ENCODE data around the gene CPXM2. TPM values are rescaled to one million over a fixed set of nuclear protein-coding genes. Genes with fewer than 3 reads are reported as not detected.

CPXM2 gene
- total and polyA plus RNA-seq, 4 donors: 0.05 to 0.92 (median 0.44) TPM

DNA sequence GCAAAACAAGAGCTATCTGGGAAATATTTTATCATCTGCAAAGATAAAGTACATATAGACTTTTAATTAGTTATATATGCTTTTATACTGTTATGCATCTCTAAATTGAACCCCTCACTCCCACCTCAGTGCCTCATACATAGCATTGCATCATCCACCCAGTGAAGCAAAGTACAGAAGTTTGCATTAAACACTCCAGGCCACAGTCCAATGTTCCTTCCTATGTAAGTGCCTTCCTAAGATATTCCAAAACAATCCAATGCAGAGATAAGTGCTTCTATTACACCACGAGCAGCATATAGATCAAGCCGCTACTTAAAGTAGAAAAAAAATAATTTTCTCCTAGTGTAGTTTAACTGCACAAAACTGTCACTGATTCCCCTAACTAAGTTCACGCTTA, 3.4 kb downstream of the CPXM2 start:
- no peak for DNase-seq (ENCODE audit: low spot score)
- no peak overlapping the region for H3K9ac ChIP-seq (ENCODE audit: low read depth in 1 of 2, low read length in 2 of 2)
- H3K4me1 ChIP-seq (ENCODE audit: control insufficient read depth in 4 of 4, insufficient read depth in 4 of 4, low read length in 3 of 4): no peaks in the 10 kb centered on the region
- whole genome bisulfite sequencing: 73% methylated on average over 3 of the region's 3 CpGs
- H3K27ac ChIP-seq (ENCODE audit: low read depth in 1 of 2, low read length in 2 of 2): no peak overlapping the region
- H3K36me3 ChIP-seq (ENCODE audit: control insufficient read depth in 4 of 4, insufficient read depth in 3 of 4, low read depth in 1 of 4, low read length in 3 of 4): no peaks in the 10 kb centered on the region
- no peak overlapping the region for H3K4me3 ChIP-seq (ENCODE audit: low read depth in 1 of 3, low read length in 3 of 3)
- TF ChIP-seq EGR1 (IDR thresholded peaks at IDR 0.05; ENCODE audit: low read depth in 2 of 2): no peak
- TF ChIP-seq NR2F2 (IDR thresholded peaks at IDR 0.05): no peak
- no peak for TF ChIP-seq CTCF (IDR thresholded peaks at IDR 0.05; ENCODE audit: low read depth, low read length, missing input control)
- no peak for TF ChIP-seq REST (IDR thresholded peaks at IDR 0.05)
- TF ChIP-seq HNF4G (IDR thresholded peaks at IDR 0.05): no peak
- TF ChIP-seq, protein P1, sequence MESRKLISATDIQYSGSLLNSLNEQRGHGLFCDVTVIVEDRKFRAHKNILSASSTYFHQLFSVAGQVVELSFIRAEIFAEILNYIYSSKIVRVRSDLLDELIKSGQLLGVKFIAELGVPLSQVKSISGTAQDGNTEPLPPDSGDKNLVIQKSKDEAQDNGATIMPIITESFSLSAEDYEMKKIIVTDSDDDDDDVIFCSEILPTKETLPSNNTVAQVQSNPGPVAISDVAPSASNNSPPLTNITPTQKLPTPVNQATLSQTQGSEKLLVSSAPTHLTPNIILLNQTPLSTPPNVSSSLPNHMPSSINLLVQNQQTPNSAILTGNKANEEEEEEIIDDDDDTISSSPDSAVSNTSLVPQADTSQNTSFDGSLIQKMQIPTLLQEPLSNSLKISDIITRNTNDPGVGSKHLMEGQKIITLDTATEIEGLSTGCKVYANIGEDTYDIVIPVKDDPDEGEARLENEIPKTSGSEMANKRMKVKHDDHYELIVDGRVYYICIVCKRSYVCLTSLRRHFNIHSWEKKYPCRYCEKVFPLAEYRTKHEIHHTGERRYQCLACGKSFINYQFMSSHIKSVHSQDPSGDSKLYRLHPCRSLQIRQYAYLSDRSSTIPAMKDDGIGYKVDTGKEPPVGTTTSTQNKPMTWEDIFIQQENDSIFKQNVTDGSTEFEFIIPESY (IDR thresholded peaks at IDR 0.05): no peak
- TF ChIP-seq JUND (IDR thresholded peaks at IDR 0.05): no peak
- no peak for TF ChIP-seq TAF1 (conservative IDR thresholded peaks at IDR 0.05)
- TF ChIP-seq RAD21 (IDR thresholded peaks at IDR 0.05): no peak
- TF ChIP-seq HNF4A (conservative IDR thresholded peaks at IDR 0.05): no peak
- TF ChIP-seq FOXA1 (IDR thresholded peaks at IDR 0.05): no peak
- TF ChIP-seq RXRA (IDR thresholded peaks at IDR 0.05): no peak
- H3K9me3 ChIP-seq (ENCODE audit: control insufficient read depth in 4 of 4, low read length in 3 of 4): no peaks in the 10 kb centered on the region
- H3K27me3 ChIP-seq (ENCODE audit: control insufficient read depth in 4 of 4, insufficient read depth in 4 of 4, low read length in 3 of 4): peaks cover 0 to 7% (median 2%) of the 10 kb centered on the region in 4 donors

- Histone ChIP-seq H3K36me3 (ENCODE audit: control insufficient read depth in 4 of 4, insufficient read depth in 3 of 4, low read depth in 1 of 4, low read length in 3 of 4) (no peaks in the 10 kb centered on the region), H3K27me3 (ENCODE audit: control insufficient read depth in 4 of 4, insufficient read depth in 4 of 4, low read length in 3 of 4) (peaks cover 0 to 5% (median under 1%) of the 10 kb centered on the region in 4 donors), H3K4me3 (ENCODE audit: low read depth in 1 of 3, low read length in 3 of 3) (no peak overlapping the region), H3K9ac (ENCODE audit: low read depth in 1 of 2, low read length in 2 of 2) (no peak overlapping the region), H3K27ac (ENCODE audit: low read depth in 1 of 2, low read length in 2 of 2) (no peak overlapping the region), H3K4me1 (ENCODE audit: control insufficient read depth in 4 of 4, insufficient read depth in 4 of 4, low read length in 3 of 4) (no peaks in the 10 kb centered on the region), H3K9me3 (ENCODE audit: control insufficient read depth in 4 of 4, low read length in 3 of 4) (no peaks in the 10 kb centered on the region)
- no peak for TF ChIP-seq HNF4G (IDR thresholded peaks at IDR 0.05)
- DNase-seq (ENCODE audit: low spot score): no peak
- 82% methylated on average over 6 of the region's 6 CpGs for WGBS
These were observed 5.3 kb downstream of the CPXM2 start for GRCh38 chr10:123886292-123886691.
